WTC11 (cell line): ENCODE measurements around the gene TEX12.

ENCODE experiments used
- ATF1 ChIP-seq: sonication (generic); formaldehyde crosslinking; IDR thresholded peaks from 2 replicates; pipeline ENCODE4 v1.8.1; 2023; ENCODE audit warnings: mild to moderate bottlenecking, moderate library complexity, missing genetic modification reagents
- ATF3 ChIP-seq: sonication (generic); formaldehyde crosslinking; conservative IDR thresholded peaks from 2 replicates; pipeline ENCODE4 v1.8.1; 2022; ENCODE audit warnings: mild to moderate bottlenecking, missing genetic modification reagents
- ESRRA ChIP-seq: sonication (generic); formaldehyde crosslinking; IDR thresholded peaks from 2 replicates; pipeline ENCODE4 v1.8.1; 2022; ENCODE audit warnings: mild to moderate bottlenecking, missing genetic modification reagents, borderline replicate concordance
- HMGXB4 ChIP-seq: sonication (generic); formaldehyde crosslinking; IDR thresholded peaks from 2 replicates; pipeline ENCODE4 v1.8.1; 2023; ENCODE audit warnings: mild to moderate bottlenecking, moderate library complexity, missing genetic modification reagents
- MAX ChIP-seq: sonication (generic); formaldehyde crosslinking; IDR thresholded peaks from 2 replicates; pipeline ENCODE4 v1.8.0; 2022; ENCODE audit warnings: mild to moderate bottlenecking, missing genetic modification reagents
- MXD4 ChIP-seq: fragments of 250-450 bp; sonication (Bioruptor Pico); IDR thresholded peaks from 2 replicates; pipeline ENCODE4 v1.8.0; 2021; ENCODE audit warnings: mild to moderate bottlenecking, moderate library complexity, borderline replicate concordance
- MYBL2 ChIP-seq: sonication (generic); formaldehyde crosslinking; IDR thresholded peaks from 2 replicates; pipeline ENCODE4 v1.8.1; 2023; ENCODE audit warnings: mild to moderate bottlenecking, moderate library complexity, missing genetic modification reagents
- NR3C1 ChIP-seq: sonication (generic); formaldehyde crosslinking; conservative IDR thresholded peaks from 2 replicates; pipeline ENCODE4 v1.8.1; 2023; ENCODE audit warnings: low read depth, mild to moderate bottlenecking, missing genetic modification reagents
- SMAD3 ChIP-seq: sonication (generic); formaldehyde crosslinking; IDR thresholded peaks from 2 replicates; pipeline ENCODE4 v1.8.0; 2022; ENCODE audit warnings: missing genetic modification reagents, mild to moderate bottlenecking, borderline replicate concordance
- SP1 ChIP-seq: sonication (generic); formaldehyde crosslinking; conservative IDR thresholded peaks from 2 replicates; pipeline ENCODE4 v1.8.1; 2022; ENCODE audit warnings: missing genetic modification reagents
- TF ChIP-seq, protein P1 (sequence below): fragments of 200-600 bp; IDR thresholded peaks from 2 replicates; pipeline ENCODE4 v1.8.0; 2022; ENCODE audit warnings: antibody characterized with exemption
- TF ChIP-seq, protein P2 (sequence below): sonication (generic); formaldehyde crosslinking; IDR thresholded peaks from 2 replicates; pipeline ENCODE4 v1.8.1; 2023; ENCODE audit warnings: mild to moderate bottlenecking, missing genetic modification reagents, borderline replicate concordance
- TF ChIP-seq, protein P3 (sequence below): sonication (generic); formaldehyde crosslinking; IDR thresholded peaks from 2 replicates; pipeline ENCODE4 v1.8.1; 2023; ENCODE audit warnings: mild to moderate bottlenecking, missing genetic modification reagents, moderate library complexity
- TF ChIP-seq, protein P4 (sequence below): sonication (generic); formaldehyde crosslinking; IDR thresholded peaks from 2 replicates; pipeline ENCODE4 v1.8.1; 2022; ENCODE audit warnings: low read depth, mild to moderate bottlenecking, moderate library complexity, missing genetic modification reagents, borderline replicate concordance

GRCh38 chr11:112159098-112160065 is 7.8 kb upstream of the TEX12 start:
- TF ChIP-seq, protein P1, sequence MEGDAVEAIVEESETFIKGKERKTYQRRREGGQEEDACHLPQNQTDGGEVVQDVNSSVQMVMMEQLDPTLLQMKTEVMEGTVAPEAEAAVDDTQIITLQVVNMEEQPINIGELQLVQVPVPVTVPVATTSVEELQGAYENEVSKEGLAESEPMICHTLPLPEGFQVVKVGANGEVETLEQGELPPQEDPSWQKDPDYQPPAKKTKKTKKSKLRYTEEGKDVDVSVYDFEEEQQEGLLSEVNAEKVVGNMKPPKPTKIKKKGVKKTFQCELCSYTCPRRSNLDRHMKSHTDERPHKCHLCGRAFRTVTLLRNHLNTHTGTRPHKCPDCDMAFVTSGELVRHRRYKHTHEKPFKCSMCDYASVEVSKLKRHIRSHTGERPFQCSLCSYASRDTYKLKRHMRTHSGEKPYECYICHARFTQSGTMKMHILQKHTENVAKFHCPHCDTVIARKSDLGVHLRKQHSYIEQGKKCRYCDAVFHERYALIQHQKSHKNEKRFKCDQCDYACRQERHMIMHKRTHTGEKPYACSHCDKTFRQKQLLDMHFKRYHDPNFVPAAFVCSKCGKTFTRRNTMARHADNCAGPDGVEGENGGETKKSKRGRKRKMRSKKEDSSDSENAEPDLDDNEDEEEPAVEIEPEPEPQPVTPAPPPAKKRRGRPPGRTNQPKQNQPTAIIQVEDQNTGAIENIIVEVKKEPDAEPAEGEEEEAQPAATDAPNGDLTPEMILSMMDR: no peak
- TF ChIP-seq, protein P2, sequence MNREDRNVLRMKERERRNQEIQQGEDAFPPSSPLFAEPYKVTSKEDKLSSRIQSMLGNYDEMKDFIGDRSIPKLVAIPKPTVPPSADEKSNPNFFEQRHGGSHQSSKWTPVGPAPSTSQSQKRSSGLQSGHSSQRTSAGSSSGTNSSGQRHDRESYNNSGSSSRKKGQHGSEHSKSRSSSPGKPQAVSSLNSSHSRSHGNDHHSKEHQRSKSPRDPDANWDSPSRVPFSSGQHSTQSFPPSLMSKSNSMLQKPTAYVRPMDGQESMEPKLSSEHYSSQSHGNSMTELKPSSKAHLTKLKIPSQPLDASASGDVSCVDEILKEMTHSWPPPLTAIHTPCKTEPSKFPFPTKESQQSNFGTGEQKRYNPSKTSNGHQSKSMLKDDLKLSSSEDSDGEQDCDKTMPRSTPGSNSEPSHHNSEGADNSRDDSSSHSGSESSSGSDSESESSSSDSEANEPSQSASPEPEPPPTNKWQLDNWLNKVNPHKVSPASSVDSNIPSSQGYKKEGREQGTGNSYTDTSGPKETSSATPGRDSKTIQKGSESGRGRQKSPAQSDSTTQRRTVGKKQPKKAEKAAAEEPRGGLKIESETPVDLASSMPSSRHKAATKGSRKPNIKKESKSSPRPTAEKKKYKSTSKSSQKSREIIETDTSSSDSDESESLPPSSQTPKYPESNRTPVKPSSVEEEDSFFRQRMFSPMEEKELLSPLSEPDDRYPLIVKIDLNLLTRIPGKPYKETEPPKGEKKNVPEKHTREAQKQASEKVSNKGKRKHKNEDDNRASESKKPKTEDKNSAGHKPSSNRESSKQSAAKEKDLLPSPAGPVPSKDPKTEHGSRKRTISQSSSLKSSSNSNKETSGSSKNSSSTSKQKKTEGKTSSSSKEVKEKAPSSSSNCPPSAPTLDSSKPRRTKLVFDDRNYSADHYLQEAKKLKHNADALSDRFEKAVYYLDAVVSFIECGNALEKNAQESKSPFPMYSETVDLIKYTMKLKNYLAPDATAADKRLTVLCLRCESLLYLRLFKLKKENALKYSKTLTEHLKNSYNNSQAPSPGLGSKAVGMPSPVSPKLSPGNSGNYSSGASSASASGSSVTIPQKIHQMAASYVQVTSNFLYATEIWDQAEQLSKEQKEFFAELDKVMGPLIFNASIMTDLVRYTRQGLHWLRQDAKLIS (CRISPR knock-in tag): no peak
- TF ChIP-seq, protein P3, sequence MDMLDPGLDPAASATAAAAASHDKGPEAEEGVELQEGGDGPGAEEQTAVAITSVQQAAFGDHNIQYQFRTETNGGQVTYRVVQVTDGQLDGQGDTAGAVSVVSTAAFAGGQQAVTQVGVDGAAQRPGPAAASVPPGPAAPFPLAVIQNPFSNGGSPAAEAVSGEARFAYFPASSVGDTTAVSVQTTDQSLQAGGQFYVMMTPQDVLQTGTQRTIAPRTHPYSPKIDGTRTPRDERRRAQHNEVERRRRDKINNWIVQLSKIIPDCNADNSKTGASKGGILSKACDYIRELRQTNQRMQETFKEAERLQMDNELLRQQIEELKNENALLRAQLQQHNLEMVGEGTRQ (CRISPR knock-in tag): no peak
- TF ChIP-seq MXD4 (no peak), MYBL2 (CRISPR knock-in tag) (no peak), ATF3 (CRISPR knock-in tag) (no peak), NR3C1 (CRISPR knock-in tag) (no peak), ATF1 (CRISPR knock-in tag) (no peak), ESRRA (CRISPR knock-in tag) (no peak), SP1 (CRISPR knock-in tag) (no peak), HMGXB4 (CRISPR knock-in tag) (no peak), MAX (CRISPR knock-in tag) (no peak), SMAD3 (no peak)
- TF ChIP-seq, protein P4, sequence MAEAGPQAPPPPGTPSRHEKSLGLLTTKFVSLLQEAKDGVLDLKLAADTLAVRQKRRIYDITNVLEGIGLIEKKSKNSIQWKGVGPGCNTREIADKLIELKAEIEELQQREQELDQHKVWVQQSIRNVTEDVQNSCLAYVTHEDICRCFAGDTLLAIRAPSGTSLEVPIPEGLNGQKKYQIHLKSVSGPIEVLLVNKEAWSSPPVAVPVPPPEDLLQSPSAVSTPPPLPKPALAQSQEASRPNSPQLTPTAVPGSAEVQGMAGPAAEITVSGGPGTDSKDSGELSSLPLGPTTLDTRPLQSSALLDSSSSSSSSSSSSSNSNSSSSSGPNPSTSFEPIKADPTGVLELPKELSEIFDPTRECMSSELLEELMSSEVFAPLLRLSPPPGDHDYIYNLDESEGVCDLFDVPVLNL (CRISPR knock-in tag): no peak
